GM23248 (cell line): ENCODE measurements around the gene LAMA3. TPM values are rescaled to one million over a fixed set of nuclear protein-coding genes. Genes with fewer than 3 reads are reported as not detected.
"Not testable (repeated sequence)": the region's sequence is repeated elsewhere in the genome, so short reads cannot be mapped to it uniquely, and the experiment has no call there.

Source experiments
- DNase-seq: peaks from one replicate; pipeline ENCODE4 v3.0.0-alpha.2; 2015
- H2AFZ ChIP-seq: fragments of 200-600 bp; sonication (generic); 2 replicates; pipeline ENCODE4 v1.6.1; 2016; ENCODE audit warnings: antibody characterized with exemption
- H3F3A ChIP-seq: fragments of 200-600 bp; sonication (generic); 2 replicates; pipeline ENCODE4 v1.6.1; 2016; ENCODE audit warnings: mild to moderate bottlenecking, antibody characterized with exemption, mixed run types; ENCODE audit not compliant: insufficient read depth
- H3K27ac ChIP-seq: fragments of 200-600 bp; sonication (generic); 2 replicates; pipeline ENCODE4 v1.5.1; 2016; ENCODE audit warnings: mild to moderate bottlenecking
- H3K27me3 ChIP-seq: fragments of 200-600 bp; sonication (generic); replicated peaks from 2 replicates; pipeline ENCODE4 v1.6.1; 2016; ENCODE audit warnings: mild to moderate bottlenecking; ENCODE audit not compliant: insufficient read depth
- H3K36me3 ChIP-seq: fragments of 200-600 bp; sonication (generic); 2 replicates; pipeline ENCODE4 v1.6.1; 2016; ENCODE audit warnings: low read depth, mild to moderate bottlenecking
- H3K4me1 ChIP-seq: fragments of 200-600 bp; sonication (generic); 2 replicates; pipeline ENCODE4 v1.6.1; 2016; ENCODE audit warnings: mild to moderate bottlenecking; ENCODE audit not compliant: insufficient read depth
- H3K4me2 ChIP-seq: fragments of 200-600 bp; sonication (generic); one replicate; pipeline ENCODE4 v1.6.1; 2016; ENCODE audit warnings: mild to moderate bottlenecking; ENCODE audit not compliant: unreplicated experiment
- H3K4me3 ChIP-seq: fragments of 200-600 bp; sonication (generic); 2 replicates; pipeline ENCODE4 v1.5.1; 2016; ENCODE audit warnings: mild to moderate bottlenecking
- H3K79me2 ChIP-seq: fragments of 200-600 bp; sonication (generic); 2 replicates; pipeline ENCODE4 v1.6.1; 2016; ENCODE audit warnings: mild to moderate bottlenecking; ENCODE audit not compliant: insufficient read depth
- H3K9ac ChIP-seq: fragments of 200-600 bp; sonication (generic); 2 replicates; pipeline ENCODE4 v1.6.1; 2016; ENCODE audit warnings: mild to moderate bottlenecking
- H3K9me2 ChIP-seq: fragments of 200-600 bp; sonication (generic); 2 replicates; pipeline ENCODE4 v1.6.1; 2016; ENCODE audit warnings: mixed run types, mild to moderate bottlenecking, moderate library complexity; ENCODE audit not compliant: insufficient read depth
- H3K9me3 ChIP-seq: fragments of 200-600 bp; sonication (generic); one replicate; pipeline ENCODE4 v1.6.1; 2017; ENCODE audit warnings: low read depth
- H4K20me1 ChIP-seq: fragments of 200-600 bp; sonication (generic); 2 replicates; pipeline ENCODE4 v1.6.0; 2016; ENCODE audit not compliant: insufficient read depth
- EZH2 ChIP-seq: fragments of 200-600 bp; sonication (generic); IDR thresholded peaks from 2 replicates; pipeline ENCODE4 v1.6.1; 2018; ENCODE audit warnings: antibody characterized with exemption, mild to moderate bottlenecking; ENCODE audit not compliant: insufficient read depth, poor library complexity, severe bottlenecking
- EZH2phosphoT487 ChIP-seq: fragments of 200-600 bp; sonication (generic); IDR thresholded peaks from 2 replicates; pipeline ENCODE4 v1.6.1; 2018; ENCODE audit warnings: antibody characterized with exemption, moderate library complexity, mild to moderate bottlenecking, low read depth; ENCODE audit not compliant: insufficient read depth
- WGBS, 2 experiments: methylation state at CpG; one replicate each; pipeline ENCODE4 v1.1.6; 2015 to 2017; ENCODE audit warnings: low lambda C conversion rate in 2 of 2, low coverage in 1 of 2; ENCODE audit errors: missing lambda C conversion rate in 2 of 2; 5-methylcytosine and 5-hydroxymethylcytosine counted together
- in situ Hi-C: fragments of 300-500 bp; cut with MboI; formaldehyde crosslinking; loops from 2 replicates; pipeline ENCODE4 v1.15.0; 2020
- polyA plus RNA-seq: library from polyadenylated mRNA; unstranded; fragments of >200 nt; fragmentation: Nextera tagmentation; extraction: Ambion mirVana; gene quantifications from 2 replicates; pipeline ENCODE4 v1.2.1, GENCODE V29; 2016
- total RNA-seq: library from RNA; depleted of rRNA; stranded (reverse); fragments of >200 nt; shearing (Covaris generic); gene quantifications from 2 replicates; pipeline ENCODE4 v1.2.3, GENCODE V29; 2014

LAMA3 gene
- total and polyA plus RNA-seq, 2 experiments from 2014 or later, result 0.93 to 1.9 TPM

GRCh38 chr18:23730857-23731256, 41.6 kb downstream of the LAMA3 start:
- TF ChIP-seq EZH2phosphoT487, result no peak
- no peak for TF ChIP-seq EZH2
- Histone ChIP-seq H2AFZ (no peak overlapping the region), H3K4me1 (no peaks in the 10 kb centered on the region), H3K9ac (no peak overlapping the region), H3K79me2 (no peaks in the 10 kb centered on the region), H3K27ac (no peak overlapping the region), H3K9me3 (no peaks in the 10 kb centered on the region), H4K20me1 (no peaks in the 10 kb centered on the region), H3F3A (no peaks in the 10 kb centered on the region), H3K9me2 (no peaks in the 10 kb centered on the region), H3K27me3 (no peaks in the 10 kb centered on the region), H3K4me2 (no peak overlapping the region), H3K36me3 (no peaks in the 10 kb centered on the region), H3K4me3 (no peak overlapping the region)
- 86 to 91% methylated on average over 2 of the region's 2 CpGs for WGBS, 2 experiments
- in situ Hi-C loops, result no loop called here
- DNase-seq, result no peak

- in situ Hi-C loops, result no loop called here
Measured at GRCh38 chr18:23731861-23732260, 42.6 kb downstream of the LAMA3 start.

GRCh38 chr18:23732439-23732838, 43.2 kb downstream of the LAMA3 start:
- H3K36me3 ChIP-seq, result no peaks in the 10 kb centered on the region
- no peaks in the 10 kb centered on the region for H4K20me1 ChIP-seq
- H2AFZ ChIP-seq, result no peak overlapping the region
- H3K4me2 ChIP-seq, result no peak overlapping the region
- no peaks in the 10 kb centered on the region for H3K27me3 ChIP-seq
- TF ChIP-seq EZH2phosphoT487 (no peak), EZH2 (no peak)
- no peak overlapping the region for H3K27ac ChIP-seq
- no peaks in the 10 kb centered on the region for H3K79me2 ChIP-seq
- H3F3A ChIP-seq, result no peaks in the 10 kb centered on the region
- H3K9me3 ChIP-seq, result no peaks in the 10 kb centered on the region
- H3K9ac ChIP-seq, result no peak overlapping the region
- DNase-seq, result no peak
- H3K4me1 ChIP-seq, result no peaks in the 10 kb centered on the region
- no peak overlapping the region for H3K4me3 ChIP-seq
- in situ Hi-C loops, result no loop called here
- H3K9me2 ChIP-seq, result no peaks in the 10 kb centered on the region
- 73 to 75% methylated on average over 5 of the region's 5 CpGs for WGBS, 2 experiments

More at GRCh38 chr18:23731861-23732260, 42.6 kb downstream of the LAMA3 start:
- H4K20me1 ChIP-seq, result no peaks in the 10 kb centered on the region
- no peaks in the 10 kb centered on the region for H3K4me1 ChIP-seq
- no peak overlapping the region for H3K27ac ChIP-seq
- no peak overlapping the region for H3K4me3 ChIP-seq
- no peak overlapping the region for H3K4me2 ChIP-seq
- no peaks in the 10 kb centered on the region for H3K79me2 ChIP-seq
- no peak for DNase-seq
- H3F3A ChIP-seq, result no peaks in the 10 kb centered on the region
- no peaks in the 10 kb centered on the region for H3K36me3 ChIP-seq
- no peaks in the 10 kb centered on the region for H3K9me3 ChIP-seq
- no peaks in the 10 kb centered on the region for H3K27me3 ChIP-seq
- H3K9me2 ChIP-seq, result no peaks in the 10 kb centered on the region
- TF ChIP-seq EZH2phosphoT487, result no peak
- no peak for TF ChIP-seq EZH2
- H3K9ac ChIP-seq, result no peak overlapping the region
- WGBS, 2 experiments, result 83 to 89% methylated on average over 2 of the region's 2 CpGs
- H2AFZ ChIP-seq, result no peak overlapping the region

GRCh38 chr18:23733265-23733664, 44.0 kb downstream of the LAMA3 start:
- H3K27me3 ChIP-seq, H4K20me1 ChIP-seq, H3K4me2 ChIP-seq, H3K27ac ChIP-seq, DNase-seq, H3K9ac ChIP-seq, H3K79me2 ChIP-seq, H3K9me3 ChIP-seq, H3K4me1 ChIP-seq, H3K9me2 ChIP-seq, H3F3A ChIP-seq, in situ Hi-C loops, H3K4me3 ChIP-seq, H2AFZ ChIP-seq, H3K36me3 ChIP-seq: not testable (repeated sequence)
- WGBS, 2 experiments, result 80 to 81% methylated on average over 5 of the region's 5 CpGs

- Histone ChIP-seq H3K4me2 (no peak overlapping the region), H3K4me3 (no peak overlapping the region), H3K9me3 (no peaks in the 10 kb centered on the region), H4K20me1 (no peaks in the 10 kb centered on the region), H3K9ac (no peak overlapping the region), H3K27ac (no peak overlapping the region), H2AFZ (no peak overlapping the region), H3K9me2 (no peaks in the 10 kb centered on the region), H3K4me1 (no peaks in the 10 kb centered on the region), H3K36me3 (no peaks in the 10 kb centered on the region), H3K79me2 (no peaks in the 10 kb centered on the region), H3K27me3 (no peaks in the 10 kb centered on the region), H3F3A (no peaks in the 10 kb centered on the region)
- DNase-seq, result no peak
- 75 to 79% methylated on average over 7 of the region's 7 CpGs for WGBS, 2 experiments
- no peak for TF ChIP-seq EZH2phosphoT487
- TF ChIP-seq EZH2, result no peak
- in situ Hi-C loops, result no loop called here
Measured at GRCh38 chr18:23733895-23734294, 44.6 kb downstream of the LAMA3 start.
